Frontal cortex (tissue), 4 donors: Measurements from ENCODE around the gene SLC28A3. TPM values are rescaled to one million over a fixed set of nuclear protein-coding genes. Genes with fewer than 3 reads are reported as not detected.

Experiments used
- DNase-seq, 2 donors: peaks; one replicate each; pipeline ENCODE4 v3.0.0; 2012; ENCODE audit warnings: low spot score in 2 of 2
- FAIRE-seq: peaks from 2 replicates; lab custom pipeline; 2012; peaks lifted over from hg19 to GRCh38; lab: Jason Lieb, UNC
- total RNA-seq: library from RNA; depleted of rRNA; stranded (reverse); fragments of >200 nt; gene quantifications from one replicate; pipeline ENCODE4 v1.2.3, GENCODE V29; 2014
- donor health status: control.
- donor health status: control.
- donor health status: control.

The SLC28A3 gene
- total RNA-seq, 1 donor from 2014 or later: not detected

- FAIRE-seq: no peak
- DNase-seq: no peak
These were observed 36.4 kb downstream of the SLC28A3 start for GRCh38 chr9:84304166-84304565.

GRCh38 chr9:84303061-84303460, 37.5 kb downstream of the SLC28A3 start:
- FAIRE-seq (no peak), DNase-seq (no peak)

- no peak for DNase-seq
- FAIRE-seq: no peak
These were observed 38.7 kb downstream of the SLC28A3 start for GRCh38 chr9:84301851-84302250.

GRCh38 chr9:84300271-84300670, 40.3 kb downstream of the SLC28A3 start:
- FAIRE-seq: no peak

GRCh38 chr9:84297162-84297821, 43.3 kb downstream of the SLC28A3 start:
- DNase-seq (no peak), FAIRE-seq (no peak)

More at GRCh38 chr9:84300271-84300670, 40.3 kb downstream of the SLC28A3 start:
- no peak for DNase-seq

- DNase-seq: no peak
- FAIRE-seq: no peak
These were observed 44.3 kb downstream of the SLC28A3 start for GRCh38 chr9:84296146-84296843.

GRCh38 chr9:84294241-84294950, 46.2 kb downstream of the SLC28A3 start:
- no peak for FAIRE-seq
- no peak for DNase-seq

- FAIRE-seq (no peak), DNase-seq (no peak)
These were observed 47.4 kb downstream of the SLC28A3 start for GRCh38 chr9:84293001-84293798.

- FAIRE-seq (no peak), DNase-seq (no peak)
These were observed 55.2 kb downstream of the SLC28A3 start for GRCh38 chr9:84285381-84285780.

- peak in 1 of 2 donors; percentile 16 for DNase-seq
- FAIRE-seq: no peak
These were observed 56.6 kb downstream of the SLC28A3 start for GRCh38 chr9:84283946-84284345.

- FAIRE-seq (no peak), DNase-seq (no peak)
These were observed 62.4 kb downstream of the SLC28A3 start for GRCh38 chr9:84278130-84278529.

- no peak for DNase-seq
- no peak for FAIRE-seq
These were observed 62.9 kb downstream of the SLC28A3 start for GRCh38 chr9:84277646-84278045.

GRCh38 chr9:84276741-84277140, 63.8 kb downstream of the SLC28A3 start:
- FAIRE-seq: no peak
- no peak for DNase-seq

GRCh38 chr9:84271921-84272556, 68.5 kb downstream of the SLC28A3 start:
- DNase-seq: no peak
- no peak for FAIRE-seq

- FAIRE-seq: no peak
- DNase-seq: peak in 1 of 2 donors; percentile 46
These were observed 69.0 kb downstream of the SLC28A3 start for GRCh38 chr9:84271531-84271900.

- no peak for FAIRE-seq
- no peak for DNase-seq
These were observed 69.6 kb downstream of the SLC28A3 start for GRCh38 chr9:84270847-84271530.

- FAIRE-seq (no peak), DNase-seq (no peak)
These were observed 74.4 kb downstream of the SLC28A3 start for GRCh38 chr9:84266087-84266561.

GRCh38 chr9:84264307-84265029, 76.1 kb downstream of the SLC28A3 start:
- no peak for FAIRE-seq
- DNase-seq: no peak
